Fibroblast of lung (primary cell): ENCODE data around the gene FAM53B. TPM values are rescaled to one million over a fixed set of nuclear protein-coding genes. Genes with fewer than 3 reads are reported as not detected.
A peak's percentile ranks its signal among the peaks of the same experiment; 100 is the strongest.

Source experiments
- DNase-seq, 2 donors: peaks; one replicate each; pipeline versions ENCODE4 v3.0.0 to v3.0.0-alpha.2; 2010; ENCODE audit warnings: low read depth in 2 of 2
- H2AFZ ChIP-seq: 2 replicates; pipeline ENCODE4 v1.5.1; 2012; ENCODE audit warnings: low read length, control low read depth, inconsistent platforms
- H3K27ac ChIP-seq: 2 replicates; pipeline ENCODE4 v1.5.1; 2011; ENCODE audit warnings: low read length, control low read depth; ENCODE audit not compliant: insufficient read depth
- H3K27me3 ChIP-seq: 2 replicates; pipeline ENCODE4 v1.5.1; 2011; ENCODE audit warnings: mild to moderate bottlenecking, low read length; ENCODE audit not compliant: control insufficient read depth, insufficient read depth
- H3K36me3 ChIP-seq: 2 replicates; pipeline ENCODE4 v1.5.1; 2011; ENCODE audit warnings: low read length; ENCODE audit not compliant: control insufficient read depth, insufficient read depth
- H3K4me1 ChIP-seq: 2 replicates; pipeline ENCODE4 v1.5.1; 2011; ENCODE audit warnings: low read length; ENCODE audit not compliant: control insufficient read depth, insufficient read depth; ENCODE audit errors: extremely low read depth
- H3K4me2 ChIP-seq: 2 replicates; pipeline ENCODE4 v1.5.1; 2011; ENCODE audit warnings: low read length, control low read depth; ENCODE audit not compliant: insufficient read depth; ENCODE audit errors: extremely low read depth
- H3K4me3 ChIP-seq, 4 experiments: fragments of 200-600 bp in 1 of 4; sonication (generic) in 1 of 4; replicated peaks in 1 of 4; 2 replicates each; pipeline ENCODE4 v1.5.1; 2011 to 2016; ENCODE audit warnings: low read length in 4 of 4, low read depth in 3 of 4, mild to moderate bottlenecking in 3 of 4, control low read depth in 2 of 4, inconsistent platforms in 1 of 4, mixed read lengths in 1 of 4; ENCODE audit not compliant: insufficient read depth in 1 of 4; ENCODE audit errors: control extremely low read depth in 1 of 4
- H3K79me2 ChIP-seq: 2 replicates; pipeline ENCODE4 v1.5.1; 2012; ENCODE audit warnings: mild to moderate bottlenecking, low read length, inconsistent platforms; ENCODE audit not compliant: control insufficient read depth, insufficient read depth
- H3K9ac ChIP-seq: 2 replicates; pipeline ENCODE4 v1.5.1; 2011; ENCODE audit warnings: mild to moderate bottlenecking, low read length, control low read depth; ENCODE audit not compliant: insufficient read depth
- H3K9me3 ChIP-seq: 2 replicates; pipeline ENCODE4 v1.5.1; 2012; ENCODE audit warnings: low read depth, low read length; ENCODE audit not compliant: control insufficient read depth, insufficient read depth
- H4K20me1 ChIP-seq: 2 replicates; pipeline ENCODE4 v1.5.1; 2011; ENCODE audit warnings: low read length; ENCODE audit not compliant: control insufficient read depth, insufficient read depth; ENCODE audit errors: extremely low read depth
- CTCF ChIP-seq, 2 donors: IDR thresholded peaks in 1 of 2; conservative IDR thresholded peaks in 1 of 2; 1 replicate in 1 of 2; 2 replicates in 1 of 2; pipeline ENCODE4 v1.5.1; 2011 to 2012; ENCODE audit warnings: low read length in 2 of 2, control low read depth in 1 of 2, inconsistent platforms in 1 of 2, low read depth in 1 of 2, mild to moderate bottlenecking in 1 of 2
- EZH2 ChIP-seq: IDR thresholded peaks from 2 replicates; pipeline ENCODE4 v1.5.1; 2012; ENCODE audit warnings: low read length, control low read depth, mild to moderate bottlenecking; ENCODE audit errors: missing control alignments
- polyA plus RNA-seq, 2 donors: library from polyadenylated mRNA; depleted of rRNA in 1 of 2; stranded (reverse) in 1 of 2; unstranded in 1 of 2; fragments of >200 nt; gene quantifications; 2 replicates each; pipeline ENCODE4 v1.2.1, GENCODE V29; 2011 to 2012; ENCODE audit warnings: missing spikeins in 1 of 2
- total RNA-seq: library from RNA; depleted of rRNA; stranded (reverse); fragments of >200 nt; gene quantifications from 2 replicates; pipeline ENCODE4 v1.2.1, GENCODE V29; 2014

Gene FAM53B
- total and polyA plus RNA-seq, 2 donors (not counting 1 experiment from before 2014, with no cell fraction given): 2.2 to 11.7 TPM

GRCh38 chr10:124728830-124729661, 15.1 kb downstream of the FAM53B start:
- Histone ChIP-seq H3K9ac (no peak overlapping the region), H3K79me2 (peaks cover 2% of the 10 kb centered on the region), H3K4me2 (no peak overlapping the region), H3K4me3 (no peak overlapping the region), H2AFZ (no peak overlapping the region), H3K4me1 (peaks cover 10% of the 10 kb centered on the region), H3K27ac (no peak overlapping the region), H3K36me3 (no peaks in the 10 kb centered on the region), H3K9me3 (no peaks in the 10 kb centered on the region), H4K20me1 (no peaks in the 10 kb centered on the region), H3K27me3 (no peaks in the 10 kb centered on the region)
- TF ChIP-seq CTCF (conservative IDR thresholded peaks at IDR 0.05 in 1 of 2, IDR thresholded peaks at IDR 0.05 in 1 of 2; ENCODE audit: low read depth in 1 of 2, low read length in 2 of 2): no peak
- no peak for TF ChIP-seq EZH2
- DNase-seq: no peak

DNA sequence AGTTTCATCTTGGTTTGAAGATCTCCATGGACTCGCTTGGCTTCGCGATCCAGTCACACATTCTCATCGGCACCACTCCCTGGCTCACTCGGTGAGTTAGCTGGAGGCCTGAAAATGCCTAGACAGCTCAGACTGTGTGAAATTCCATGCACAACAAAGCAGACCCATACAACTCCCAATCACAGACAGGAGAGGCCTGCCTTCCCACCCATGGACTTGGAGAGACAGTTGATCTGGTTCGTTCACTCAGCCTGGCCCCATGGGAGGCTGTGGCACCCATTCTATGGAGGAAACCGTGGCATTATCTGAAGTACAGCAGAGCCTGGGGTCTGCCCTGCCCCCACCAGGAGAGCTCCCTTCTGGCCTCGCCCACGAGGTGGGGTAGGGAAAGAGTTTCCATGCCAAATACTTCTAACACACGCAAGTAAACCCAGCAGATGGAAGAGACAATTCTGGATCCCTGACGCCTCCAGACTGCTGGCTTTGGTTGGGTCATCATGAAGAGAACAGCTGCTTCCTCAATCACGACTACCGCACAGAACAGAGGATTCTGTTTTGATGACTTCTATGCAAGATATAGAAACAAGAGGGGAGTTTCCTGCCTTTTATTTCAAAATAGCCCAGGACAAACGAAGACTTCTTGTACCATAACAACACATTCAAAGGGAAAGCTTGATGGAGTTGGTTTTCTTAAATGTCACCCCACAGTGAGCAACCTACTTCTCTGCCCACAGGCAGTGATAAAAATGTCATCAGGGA, 15.9 kb downstream of the FAM53B start:
- H3K4me3 ChIP-seq: no peak overlapping the region
- no peaks in the 10 kb centered on the region for H4K20me1 ChIP-seq
- H3K79me2 ChIP-seq: peaks cover 2% of the 10 kb centered on the region
- H3K27me3 ChIP-seq: no peaks in the 10 kb centered on the region
- H3K36me3 ChIP-seq: no peaks in the 10 kb centered on the region
- H2AFZ ChIP-seq: no peak overlapping the region
- H3K4me1 ChIP-seq: peaks cover 5% of the 10 kb centered on the region
- no peaks in the 10 kb centered on the region for H3K9me3 ChIP-seq
- H3K27ac ChIP-seq: no peak overlapping the region
- TF ChIP-seq EZH2: no peak
- no peak for TF ChIP-seq CTCF (conservative IDR thresholded peaks at IDR 0.05 in 1 of 2, IDR thresholded peaks at IDR 0.05 in 1 of 2; ENCODE audit: low read depth in 1 of 2, low read length in 2 of 2)
- H3K9ac ChIP-seq: no peak overlapping the region
- DNase-seq: peak in 1 of 2 donors; percentile 36
- H3K4me2 ChIP-seq: no peak overlapping the region

DNA sequence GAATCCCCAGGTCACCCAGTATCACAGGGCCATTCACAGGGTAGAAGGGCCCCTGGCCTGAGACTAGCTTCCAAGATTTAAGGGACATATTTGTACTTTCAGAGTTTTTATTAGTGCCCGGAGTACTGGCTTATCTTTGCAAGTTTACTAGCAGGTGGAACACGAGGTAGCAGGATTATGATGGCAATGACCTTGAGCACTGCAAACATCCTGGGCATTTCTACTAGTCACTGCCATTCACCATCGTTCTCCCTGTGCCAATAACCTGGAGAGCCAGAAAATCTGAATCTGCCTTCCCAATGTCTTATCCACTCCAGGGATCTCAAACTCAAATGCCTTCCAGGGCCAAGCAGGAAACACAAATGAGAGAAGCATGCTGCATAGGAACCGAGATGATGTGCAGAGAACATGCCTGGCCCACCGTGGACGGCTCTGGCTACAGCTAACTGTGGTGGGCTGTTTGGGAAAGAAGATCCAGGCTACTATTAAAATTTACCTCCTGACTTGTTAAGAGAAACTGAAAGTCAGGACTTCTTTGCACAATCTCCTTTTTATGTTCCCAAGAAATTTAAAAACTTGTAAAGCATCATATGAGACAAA, 16.7 kb downstream of the FAM53B start:
- no peak overlapping the region for H3K9ac ChIP-seq

More for the DNA sequence above, 16.7 kb downstream of the FAM53B start:
- TF ChIP-seq CTCF (conservative IDR thresholded peaks at IDR 0.05 in 1 of 2, IDR thresholded peaks at IDR 0.05 in 1 of 2; ENCODE audit: low read depth in 1 of 2, low read length in 2 of 2) (no peak), EZH2 (no peak)
- Histone ChIP-seq H3K36me3 (no peaks in the 10 kb centered on the region), H4K20me1 (no peaks in the 10 kb centered on the region), H3K4me2 (no peak overlapping the region), H3K4me3 (no peak overlapping the region), H3K4me1 (no peaks in the 10 kb centered on the region), H3K27me3 (no peaks in the 10 kb centered on the region), H3K9me3 (no peaks in the 10 kb centered on the region), H3K79me2 (peaks cover 2% of the 10 kb centered on the region), H2AFZ (no peak overlapping the region), H3K27ac (no peak overlapping the region)
- DNase-seq: no peak
